IMR-90 (cell line): ENCODE data around the gene ILF3. TPM values are rescaled to one million over a fixed set of nuclear protein-coding genes. Genes with fewer than 3 reads are reported as not detected.

ENCODE experiments used
- ATAC-seq: fragments of 200-7000 bp; cut with Tn5 transposase; 2 replicates; pipeline ENCODE4 v1.9.1; 2020; ENCODE audit warnings: low read depth, mild to moderate bottlenecking, moderate library complexity
- BruUV-seq: library from RNA; stranded (reverse); fragments of 400-500 nt; replicated peaks from 2 replicates; lab custom pipeline; 2021; lab: Mats Ljungman, UMichigan
- CTCF ChIA-PET: fragments of 300-600 bp; formaldehyde crosslinking; extraction: SDS; loops from one replicate; lab custom pipeline; 2021; ENCODE audit warnings: antibody characterized with exemption; lab: Yijun Ruan, JAX
- POLR2A ChIA-PET: fragments of 300-600 bp; sonication (Branson Sonifier 250); formaldehyde crosslinking; loops from one replicate; lab custom pipeline; 2022; ENCODE audit warnings: antibody characterized with exemption; ENCODE audit not compliant: unreplicated experiment; lab: Charles Lee
- DNase-seq: peaks from one replicate; pipeline ENCODE4 v3.0.0; 2013
- H2AFZ ChIP-seq: replicated peaks from 2 replicates; pipeline ENCODE3; 2013; ENCODE audit warnings: low read length, mild to moderate bottlenecking; ENCODE audit not compliant: poor library complexity
- H2AK5ac ChIP-seq: 2 replicates; pipeline ENCODE4 v1.6.1; 2013; ENCODE audit warnings: low read depth, low read length, inconsistent platforms
- H2AK9ac ChIP-seq: replicated peaks from 2 replicates; pipeline ENCODE3; 2013; ENCODE audit warnings: mild to moderate bottlenecking, low read depth, low read length, moderate library complexity; ENCODE audit not compliant: poor library complexity
- H2BK120ac ChIP-seq: 2 replicates; pipeline ENCODE4 v1.6.1; 2013; ENCODE audit warnings: low read depth, low read length, inconsistent platforms
- H2BK15ac ChIP-seq: 3 replicates; pipeline ENCODE4 v1.6.1; 2013; ENCODE audit warnings: low read depth, low read length, inconsistent platforms
- H2BK20ac ChIP-seq: 2 replicates; pipeline ENCODE4 v1.6.1; 2013; ENCODE audit warnings: low read depth, mild to moderate bottlenecking, inconsistent platforms, low read length, moderate library complexity
- H2BK5ac ChIP-seq: 2 replicates; pipeline ENCODE4 v1.6.1; 2013; ENCODE audit warnings: mild to moderate bottlenecking, low read depth, low read length, inconsistent platforms; ENCODE audit not compliant: poor library complexity, severe bottlenecking
- H3K14ac ChIP-seq: replicated peaks from 2 replicates; pipeline ENCODE4 v1.6.1; 2013; ENCODE audit warnings: low read depth, low read length, inconsistent platforms
- H3K18ac ChIP-seq: 2 replicates; pipeline ENCODE4 v1.6.1; 2013; ENCODE audit warnings: low read depth, low read length, control low read depth
- H3K23ac ChIP-seq: 2 replicates; pipeline ENCODE4 v1.6.1; 2013; ENCODE audit warnings: low read depth, low read length, inconsistent platforms
- H3K27ac ChIP-seq: 2 replicates; pipeline ENCODE4 v1.5.1; 2013; ENCODE audit warnings: mild to moderate bottlenecking, control low read depth, low read length; ENCODE audit not compliant: insufficient read depth
- H3K27me3 ChIP-seq: 2 replicates; pipeline ENCODE4 v1.6.1; 2013; ENCODE audit warnings: low read length; ENCODE audit not compliant: control insufficient read depth, insufficient read depth
- H3K36me3 ChIP-seq: 2 replicates; pipeline ENCODE4 v1.6.1; 2013; ENCODE audit warnings: low read length, mixed read lengths; ENCODE audit not compliant: control insufficient read depth, insufficient read depth
- H3K4ac ChIP-seq: 2 replicates; pipeline ENCODE4 v1.6.1; 2013; ENCODE audit warnings: low read depth, low read length, inconsistent platforms
- H3K4me1 ChIP-seq: 2 replicates; pipeline ENCODE4 v1.6.1; 2013; ENCODE audit warnings: low read length, mixed read lengths; ENCODE audit not compliant: control insufficient read depth, insufficient read depth
- H3K4me2 ChIP-seq: 2 replicates; pipeline ENCODE4 v1.6.1; 2013; ENCODE audit warnings: low read depth, mild to moderate bottlenecking, control low read depth, low read length, moderate library complexity
- H3K4me3 ChIP-seq: 2 replicates; pipeline ENCODE4 v1.5.1; 2013; ENCODE audit warnings: low read depth, mild to moderate bottlenecking, control low read depth, low read length, moderate library complexity; ENCODE audit not compliant: insufficient read depth
- H3K56ac ChIP-seq: 2 replicates; pipeline ENCODE4 v1.6.1; 2013; ENCODE audit warnings: low read length, inconsistent platforms; ENCODE audit not compliant: insufficient read depth; ENCODE audit errors: extremely low read depth
- H3K79me1 ChIP-seq, 2 experiments: 2 replicates each; pipeline ENCODE4 v1.6.1; 2013; ENCODE audit warnings: low read length in 2 of 2, inconsistent platforms in 1 of 2, low read depth in 1 of 2
- H3K9ac ChIP-seq: 2 replicates; pipeline ENCODE4 v1.6.1; 2013; ENCODE audit warnings: low read depth, low read length, control low read depth
- H3K9me1 ChIP-seq: 2 replicates; pipeline ENCODE4 v1.6.1; 2013; ENCODE audit warnings: low read length, inconsistent platforms; ENCODE audit not compliant: insufficient read depth
- H3K9me3 ChIP-seq: 2 replicates; pipeline ENCODE4 v1.6.1; 2013; ENCODE audit warnings: low read length; ENCODE audit not compliant: control insufficient read depth, insufficient read depth
- H4K20me1 ChIP-seq: 2 replicates; pipeline ENCODE4 v1.6.1; 2013; ENCODE audit warnings: low read length, inconsistent platforms; ENCODE audit not compliant: insufficient read depth
- H4K5ac ChIP-seq: 2 replicates; pipeline ENCODE4 v1.6.1; 2013; ENCODE audit warnings: mild to moderate bottlenecking, low read depth, low read length, control low read depth
- H4K8ac ChIP-seq, 2 experiments: 2 replicates each; pipeline ENCODE4 v1.6.1; 2013; ENCODE audit warnings: low read depth in 2 of 2, low read length in 2 of 2, control low read depth in 1 of 2, inconsistent platforms in 1 of 2
- H4K91ac ChIP-seq: 2 replicates; pipeline ENCODE4 v1.6.1; 2013; ENCODE audit warnings: low read depth, low read length, inconsistent platforms; ENCODE audit not compliant: insufficient read depth
- BHLHE40 ChIP-seq: fragments of 150-350 bp; IDR thresholded peaks from 2 replicates; pipeline ENCODE4 v1.6.1; 2016; ENCODE audit warnings: mild to moderate bottlenecking, low read depth, low read length
- CEBPB ChIP-seq: IDR thresholded peaks from 2 replicates; pipeline ENCODE4 v1.6.1; 2012; ENCODE audit warnings: low read depth, low read length, improper control_type of control experiment
- CHD1 ChIP-seq: IDR thresholded peaks from 2 replicates; pipeline ENCODE4 v1.6.1; 2012; ENCODE audit warnings: low read depth, low read length, improper control_type of control experiment
- FOS ChIP-seq: fragments of 150-350 bp; IDR thresholded peaks from 2 replicates; pipeline ENCODE4 v1.6.1; 2016; ENCODE audit warnings: low read depth, low read length
- MAFK ChIP-seq: IDR thresholded peaks from 2 replicates; pipeline ENCODE4 v1.6.1; 2012; ENCODE audit warnings: low read depth, low read length, improper control_type of control experiment
- MAZ ChIP-seq: IDR thresholded peaks from 2 replicates; pipeline ENCODE4 v1.6.1; 2012; ENCODE audit warnings: low read depth, mild to moderate bottlenecking, low read length, improper control_type of control experiment, moderate library complexity, borderline replicate concordance
- MXI1 ChIP-seq: IDR thresholded peaks from 2 replicates; pipeline ENCODE4 v1.6.1; 2012; ENCODE audit warnings: low read depth, mild to moderate bottlenecking, low read length, moderate library complexity, borderline replicate concordance
- NFE2L2 ChIP-seq: fragments of 150-350 bp; IDR thresholded peaks from 2 replicates; pipeline ENCODE4 v1.6.1; 2016; ENCODE audit warnings: low read depth, mild to moderate bottlenecking, low read length
- POLR2A ChIP-seq: IDR thresholded peaks from 2 replicates; pipeline ENCODE4 v1.6.1; 2012; ENCODE audit warnings: mild to moderate bottlenecking, low read depth, low read length
- RCOR1 ChIP-seq: IDR thresholded peaks from 2 replicates; pipeline ENCODE4 v1.6.1; 2012; ENCODE audit warnings: mild to moderate bottlenecking, low read length, improper control_type of control experiment; ENCODE audit not compliant: insufficient replicate concordance
- RFX5 ChIP-seq: IDR thresholded peaks from 2 replicates; pipeline ENCODE4 v1.8.0; 2012; ENCODE audit warnings: low read depth, mild to moderate bottlenecking, low read length, moderate library complexity
- SMC3 ChIP-seq: fragments of 150-350 bp; IDR thresholded peaks from 2 replicates; pipeline ENCODE4 v1.6.1; 2016; ENCODE audit warnings: low read depth, mild to moderate bottlenecking, antibody characterized with exemption, low read length, moderate library complexity
- WGBS, 2 experiments: methylation state at CpG; one replicate each; pipeline versions ENCODE4 v1.1.5 to v1.1.7; 2013; ENCODE audit warnings: missing lambda C conversion rate in 2 of 2; ENCODE audit not compliant: insufficient read length in 1 of 2; ENCODE audit errors: extremely low coverage in 2 of 2; 5-methylcytosine and 5-hydroxymethylcytosine counted together
- dilution Hi-C: fragments of 300-500 bp; cut with HindIII; formaldehyde crosslinking; loops from one replicate; pipeline ENCODE4 v1.14.3; 2018; ENCODE audit warnings: low sequenced_read_pairs; ENCODE audit not compliant: unreplicated experiment
- in situ Hi-C: fragments of 300-500 bp; cut with MboI; formaldehyde crosslinking; loops from 3 replicates; pipeline ENCODE4 v1.14.3; 2019; ENCODE audit warnings: low sequenced_read_pairs, inconsistent platforms, mixed read lengths
- intact Hi-C: fragments of 100-400 bp; cut with micrococcal nuclease; formaldehyde crosslinking; loops from 2 replicates; pipeline ENCODE4 v1.10.0; 2022
- polyA plus RNA-seq, 3 experiments: library from polyadenylated mRNA; depleted of rRNA; stranded (reverse); fragments of >200 nt; gene quantifications; 2 replicates each; pipeline ENCODE4 v1.2.3, GENCODE V29; 2012; ENCODE audit warnings: low replicate concordance in 1 of 3
- total RNA-seq: library from RNA; depleted of rRNA; stranded (reverse); fragments of >200 nt; gene quantifications from 2 replicates; pipeline ENCODE4 v1.2.3, GENCODE V29; 2012
- TF ChIP-seq, protein P1 (sequence below): conservative IDR thresholded peaks from 2 replicates; pipeline ENCODE4 v1.5.1; 2012; ENCODE audit warnings: mild to moderate bottlenecking, low read depth, low read length, improper control_type of control experiment
- TF ChIP-seq, protein P2 (sequence below): fragments of 150-350 bp; IDR thresholded peaks from 2 replicates; pipeline ENCODE4 v1.6.1; 2017; ENCODE audit warnings: mild to moderate bottlenecking, antibody characterized with exemption, low read length, low read depth
- TF ChIP-seq, protein P3 (sequence below): fragments of 150-350 bp; IDR thresholded peaks from 2 replicates; pipeline ENCODE4 v1.6.1; 2016; ENCODE audit warnings: low read depth, mild to moderate bottlenecking, low read length, moderate library complexity, borderline replicate concordance

ILF3 gene
- total and polyA plus RNA-seq, 2 of the 4 experiments (the other 2 are of a cell fraction) = 120 to 166 TPM

- CTCF ChIA-PET = no interaction called here
- intact Hi-C loops (loop anchor here (10.0 kb wide), 1 partner anchor 63 kb away; no protein-coding TSS in a partner anchor), dilution Hi-C loops (no loop called here), in situ Hi-C loops (no loop called here)
- no peak overlapping the region for H4K5ac ChIP-seq
- H3K4me1 ChIP-seq = no peaks in the 10 kb centered on the region
- H3K4ac ChIP-seq = no peak overlapping the region
- H3K36me3 ChIP-seq = peaks cover 12% of the 10 kb centered on the region
- H4K20me1 ChIP-seq = no peaks in the 10 kb centered on the region
- no peak overlapping the region for H2AK5ac ChIP-seq
- no peak overlapping the region for H2BK20ac ChIP-seq
- peaks cover 0 to 3% of the 10 kb centered on the region in 2 experiments; a peak in 1 of 4 replicates for H3K79me1 ChIP-seq
- H3K23ac ChIP-seq = no peak overlapping the region
- no peaks in the 10 kb centered on the region for H3K27me3 ChIP-seq
- H2BK15ac ChIP-seq = no peak overlapping the region
- H4K91ac ChIP-seq = no peak overlapping the region
- 62% methylated on average over 12 of the region's 14 CpGs; no CpG with 5 or more reads in 1 of the 2 experiments for WGBS, 2 experiments
- no TSS peak for BruUV-seq
- no peak overlapping the region for H3K18ac ChIP-seq
- DNase-seq = no peak
- no peak overlapping the region for H3K4me3 ChIP-seq
- H2AK9ac ChIP-seq = peak overlapping the region; percentile 19
- no peak overlapping the region for H3K56ac ChIP-seq
- H4K8ac ChIP-seq = no peak overlapping the region
- H2AFZ ChIP-seq = no peak overlapping the region
- TF ChIP-seq SMC3 = no peak
- no peak for TF ChIP-seq NFE2L2
- no peak for TF ChIP-seq RFX5
- TF ChIP-seq MAFK = no peak
- TF ChIP-seq RCOR1 = no peak
- TF ChIP-seq MXI1 = no peak
- TF ChIP-seq, protein P1, sequence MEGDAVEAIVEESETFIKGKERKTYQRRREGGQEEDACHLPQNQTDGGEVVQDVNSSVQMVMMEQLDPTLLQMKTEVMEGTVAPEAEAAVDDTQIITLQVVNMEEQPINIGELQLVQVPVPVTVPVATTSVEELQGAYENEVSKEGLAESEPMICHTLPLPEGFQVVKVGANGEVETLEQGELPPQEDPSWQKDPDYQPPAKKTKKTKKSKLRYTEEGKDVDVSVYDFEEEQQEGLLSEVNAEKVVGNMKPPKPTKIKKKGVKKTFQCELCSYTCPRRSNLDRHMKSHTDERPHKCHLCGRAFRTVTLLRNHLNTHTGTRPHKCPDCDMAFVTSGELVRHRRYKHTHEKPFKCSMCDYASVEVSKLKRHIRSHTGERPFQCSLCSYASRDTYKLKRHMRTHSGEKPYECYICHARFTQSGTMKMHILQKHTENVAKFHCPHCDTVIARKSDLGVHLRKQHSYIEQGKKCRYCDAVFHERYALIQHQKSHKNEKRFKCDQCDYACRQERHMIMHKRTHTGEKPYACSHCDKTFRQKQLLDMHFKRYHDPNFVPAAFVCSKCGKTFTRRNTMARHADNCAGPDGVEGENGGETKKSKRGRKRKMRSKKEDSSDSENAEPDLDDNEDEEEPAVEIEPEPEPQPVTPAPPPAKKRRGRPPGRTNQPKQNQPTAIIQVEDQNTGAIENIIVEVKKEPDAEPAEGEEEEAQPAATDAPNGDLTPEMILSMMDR = no peak
- no peak for TF ChIP-seq MAZ
- no peak for TF ChIP-seq CEBPB
- TF ChIP-seq, protein P2, sequence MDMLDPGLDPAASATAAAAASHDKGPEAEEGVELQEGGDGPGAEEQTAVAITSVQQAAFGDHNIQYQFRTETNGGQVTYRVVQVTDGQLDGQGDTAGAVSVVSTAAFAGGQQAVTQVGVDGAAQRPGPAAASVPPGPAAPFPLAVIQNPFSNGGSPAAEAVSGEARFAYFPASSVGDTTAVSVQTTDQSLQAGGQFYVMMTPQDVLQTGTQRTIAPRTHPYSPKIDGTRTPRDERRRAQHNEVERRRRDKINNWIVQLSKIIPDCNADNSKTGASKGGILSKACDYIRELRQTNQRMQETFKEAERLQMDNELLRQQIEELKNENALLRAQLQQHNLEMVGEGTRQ = no peak
- TF ChIP-seq BHLHE40 = no peak
- TF ChIP-seq FOS = no peak
- TF ChIP-seq, protein P3, sequence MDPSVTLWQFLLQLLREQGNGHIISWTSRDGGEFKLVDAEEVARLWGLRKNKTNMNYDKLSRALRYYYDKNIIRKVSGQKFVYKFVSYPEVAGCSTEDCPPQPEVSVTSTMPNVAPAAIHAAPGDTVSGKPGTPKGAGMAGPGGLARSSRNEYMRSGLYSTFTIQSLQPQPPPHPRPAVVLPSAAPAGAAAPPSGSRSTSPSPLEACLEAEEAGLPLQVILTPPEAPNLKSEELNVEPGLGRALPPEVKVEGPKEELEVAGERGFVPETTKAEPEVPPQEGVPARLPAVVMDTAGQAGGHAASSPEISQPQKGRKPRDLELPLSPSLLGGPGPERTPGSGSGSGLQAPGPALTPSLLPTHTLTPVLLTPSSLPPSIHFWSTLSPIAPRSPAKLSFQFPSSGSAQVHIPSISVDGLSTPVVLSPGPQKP = no peak
- TF ChIP-seq POLR2A = no peak
- TF ChIP-seq CHD1 = no peak
- H3K9me1 ChIP-seq = 0 out of 2 replicates have a peak, but pooled peaks cover 4% of the 10 kb centered on the region
- no peak overlapping the region for H3K14ac ChIP-seq
- no peak overlapping the region for H2BK5ac ChIP-seq
- H3K9me3 ChIP-seq = no peaks in the 10 kb centered on the region
- no peak overlapping the region for H3K9ac ChIP-seq
- POLR2A ChIA-PET = no interaction called here
- no peak overlapping the region for H3K4me2 ChIP-seq
- no peak for ATAC-seq
- H3K27ac ChIP-seq = no peak overlapping the region
- no peak overlapping the region for H2BK120ac ChIP-seq
Observed at GRCh38 chr19:10712045-10712444, 57.9 kb downstream of the ILF3 start.
